ENCODE measurements around the gene TLE7. TPM values are rescaled to one million over a fixed set of nuclear protein-coding genes. Genes with fewer than 3 reads are reported as not detected.

TLE7 gene
- total and polyA plus RNA-seq, 2 experiments from 2014 or later: 0.44 to 2.5 TPM

GRCh38 chr16:71472051-71472450 is 30.2 kb upstream of the TLE7 start:
- Mint-ChIP-seq H3K4me3 (no peak overlapping the region), H3K36me3 (ENCODE audit: low read depth) (no peaks in the 10 kb centered on the region), H3K4me1 (no peaks in the 10 kb centered on the region), H3K27me3 (ENCODE audit: insufficient read depth, low read depth, poor library complexity) (peaks cover 6% of the 10 kb centered on the region), H3K27ac (no peak overlapping the region), H3K9me3 (no peaks in the 10 kb centered on the region)
- DNase-seq (ENCODE audit: low spot score) (no peak), ATAC-seq (no peak)
- Histone ChIP-seq H3K79me2 (replicated peaks; ENCODE audit: insufficient read depth) (no peaks in the 10 kb centered on the region), H3K4me2 (no peak overlapping the region), H4K20me1 (replicated peaks; ENCODE audit: insufficient read depth) (peaks cover 4% of the 10 kb centered on the region), H3K36me3 (ENCODE audit: insufficient read depth) (no peaks in the 10 kb centered on the region), H3K4me3 (no peak overlapping the region), H3F3A (replicated peaks; ENCODE audit: low read depth) (no peaks in the 10 kb centered on the region), H2AFZ (no peak overlapping the region), H3K27me3 (ENCODE audit: insufficient read depth) (no peaks in the 10 kb centered on the region), H3K9me2 (ENCODE audit: insufficient read depth) (no peaks in the 10 kb centered on the region), H3K27ac (ENCODE audit: low read depth) (no peak overlapping the region), H3K4me1 (ENCODE audit: insufficient read depth) (no peaks in the 10 kb centered on the region)
- TF ChIP-seq ZNF331 (CRISPR knock-in tag; IDR thresholded peaks at IDR 0.05; ENCODE audit: low read depth) (no peak), STAT1 (IDR thresholded peaks at IDR 0.05; ENCODE audit: unreplicated experiment) (no peak), CREB1 (CRISPR knock-in tag; IDR thresholded peaks at IDR 0.05; ENCODE audit: low read depth) (no peak), CTCF (conservative IDR thresholded peaks at IDR 0.05; ENCODE audit: low read depth in 2 of 2) (no peak), EZH2 (IDR thresholded peaks at IDR 0.05; ENCODE audit: low read depth, unreplicated experiment) (no peak), NANOG (IDR thresholded peaks at IDR 0.05; ENCODE audit: borderline replicate concordance) (no peak), POLR2AphosphoS5 (IDR thresholded peaks at IDR 0.05; ENCODE audit: low read depth) (no peak), ZNF114 (CRISPR knock-in tag; IDR thresholded peaks at IDR 0.05) (no peak), ZNF462 (CRISPR knock-in tag; IDR thresholded peaks at IDR 0.05) (no peak), REST (IDR thresholded peaks at IDR 0.05; ENCODE audit: unreplicated experiment) (no peak), EZH2phosphoT487 (IDR thresholded peaks at IDR 0.05; ENCODE audit: unreplicated experiment) (no peak), JUNB (IDR thresholded peaks at IDR 0.05; ENCODE audit: unreplicated experiment) (no peak)
- TF ChIP-seq, protein P1, sequence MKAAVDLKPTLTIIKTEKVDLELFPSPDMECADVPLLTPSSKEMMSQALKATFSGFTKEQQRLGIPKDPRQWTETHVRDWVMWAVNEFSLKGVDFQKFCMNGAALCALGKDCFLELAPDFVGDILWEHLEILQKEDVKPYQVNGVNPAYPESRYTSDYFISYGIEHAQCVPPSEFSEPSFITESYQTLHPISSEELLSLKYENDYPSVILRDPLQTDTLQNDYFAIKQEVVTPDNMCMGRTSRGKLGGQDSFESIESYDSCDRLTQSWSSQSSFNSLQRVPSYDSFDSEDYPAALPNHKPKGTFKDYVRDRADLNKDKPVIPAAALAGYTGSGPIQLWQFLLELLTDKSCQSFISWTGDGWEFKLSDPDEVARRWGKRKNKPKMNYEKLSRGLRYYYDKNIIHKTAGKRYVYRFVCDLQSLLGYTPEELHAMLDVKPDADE (IDR thresholded peaks at IDR 0.05): no peak

Measured in GM23338 (cell line).